DMS 273 treated with DMSO at 0.1 percent for 48 hours (cell line): Measurements from ENCODE around the gene DYSF.

Experiments used
- DNase-seq: peaks from one replicate; lab custom pipeline; 2025; lab: John Stamatoyannopoulos, UW

The DYSF gene

GRCh38 chr2:71603311-71603811, 150.0 kb downstream of the DYSF start:
- no peak for DNase-seq

- DNase-seq, result no peak
Measured at GRCh38 chr2:71603851-71604725, 150.7 kb downstream of the DYSF start.

DNA sequence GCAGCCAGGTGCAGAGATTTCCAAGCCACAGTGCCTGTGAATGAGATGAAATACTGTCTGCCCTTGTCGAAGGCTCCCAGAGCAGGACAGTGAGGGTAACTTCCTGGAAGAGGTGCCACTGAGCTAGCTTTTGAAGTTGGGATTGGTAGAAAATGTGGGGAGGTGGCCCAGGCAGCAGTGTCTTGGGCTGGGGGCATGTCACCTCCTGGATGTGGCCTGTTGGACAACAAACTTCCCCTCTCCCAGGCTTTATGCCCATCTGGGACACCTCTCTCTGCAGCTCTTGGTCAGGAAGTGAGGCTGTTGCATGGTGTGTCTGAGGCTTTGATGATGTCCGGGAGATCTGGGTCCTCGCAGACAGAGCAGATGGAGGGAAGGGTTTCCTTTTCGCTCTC, 151.4 kb downstream of the DYSF start:
- no peak for DNase-seq

DNA sequence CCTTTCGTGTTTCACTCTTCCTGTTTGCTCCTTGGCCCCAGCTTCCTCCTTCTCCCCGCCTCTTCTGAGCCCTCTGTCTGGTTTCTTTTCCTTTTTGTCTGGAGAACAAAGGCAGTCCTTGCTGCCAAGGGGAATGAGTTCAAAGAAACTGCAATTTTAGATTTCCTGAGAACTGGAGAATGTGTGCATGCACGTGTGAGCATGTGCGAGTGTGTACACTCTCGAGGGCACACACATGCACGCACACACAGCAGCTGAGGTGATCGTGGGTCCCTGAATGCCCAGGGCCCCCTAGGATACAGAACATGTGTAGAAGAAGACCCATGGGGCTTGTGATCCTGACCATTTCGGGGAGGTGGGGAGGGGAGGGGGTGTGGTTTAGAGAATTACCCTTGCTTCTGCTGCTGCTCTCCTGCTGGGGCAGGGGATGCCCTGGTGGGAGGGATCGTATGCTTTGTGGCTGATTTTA, 151.8 kb downstream of the DYSF start:
- no peak for DNase-seq

DNA sequence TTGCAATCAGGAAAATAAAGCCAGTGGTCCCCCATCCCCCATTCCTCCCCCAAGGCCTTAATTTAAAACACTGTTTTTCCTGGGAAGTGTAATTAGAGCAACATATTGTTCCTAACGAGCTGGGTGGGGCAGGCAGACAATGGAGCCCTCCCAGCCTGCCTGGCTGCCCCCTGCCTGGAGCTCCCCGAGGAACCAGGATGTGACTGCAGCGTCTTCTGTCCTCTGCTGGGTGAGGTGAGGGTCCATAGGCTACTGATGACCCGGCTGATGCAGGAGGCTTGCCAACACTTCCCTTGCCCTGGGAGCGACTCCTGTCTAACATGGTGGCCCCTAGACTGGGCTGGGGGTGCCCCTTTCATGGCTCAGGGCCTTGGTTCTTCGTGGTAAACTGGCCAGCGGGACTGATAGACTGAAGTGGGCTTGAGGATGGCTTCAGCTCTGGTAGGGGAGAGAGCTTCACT, 152.4 kb downstream of the DYSF start:
- no peak for DNase-seq

- DNase-seq, result no peak
Measured at GRCh38 chr2:71606244-71606643, 152.9 kb downstream of the DYSF start.

DNA sequence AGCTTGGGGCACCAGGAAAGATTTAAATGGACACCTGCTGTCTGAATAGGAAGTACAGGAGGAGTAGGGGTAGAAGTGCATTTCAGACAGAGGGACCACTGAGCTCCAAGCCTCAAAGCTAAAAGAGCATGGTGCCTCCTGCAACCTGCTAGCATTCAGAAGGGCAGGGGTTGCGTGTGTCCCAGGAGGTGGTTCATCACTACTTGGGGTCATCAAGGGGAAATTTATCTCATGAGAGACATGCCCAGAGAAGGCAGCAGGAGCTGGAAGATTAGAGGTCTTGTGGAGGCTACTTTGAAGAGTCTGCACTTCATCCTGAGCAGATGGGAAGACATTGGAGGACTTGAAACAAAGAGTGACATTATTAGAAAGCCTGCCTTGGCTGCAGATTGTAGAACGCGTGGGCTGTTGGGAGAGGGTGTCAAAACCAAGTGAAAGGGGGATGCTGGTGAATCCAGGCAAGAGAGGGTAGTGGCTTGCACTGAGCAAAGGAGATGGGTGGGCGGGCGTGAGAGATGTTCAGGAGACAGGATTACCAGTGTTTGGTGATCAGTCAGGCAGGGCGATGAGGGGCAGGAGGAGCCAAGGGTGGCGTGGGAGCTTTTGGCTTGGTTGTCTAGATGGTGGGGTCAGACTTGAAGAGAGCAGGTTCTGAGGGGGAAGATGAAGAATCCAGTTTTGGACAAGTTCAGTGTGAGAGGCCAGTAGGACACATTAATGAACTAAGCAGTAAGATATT, 154.0 kb downstream of the DYSF start:
- no peak for DNase-seq

DNA sequence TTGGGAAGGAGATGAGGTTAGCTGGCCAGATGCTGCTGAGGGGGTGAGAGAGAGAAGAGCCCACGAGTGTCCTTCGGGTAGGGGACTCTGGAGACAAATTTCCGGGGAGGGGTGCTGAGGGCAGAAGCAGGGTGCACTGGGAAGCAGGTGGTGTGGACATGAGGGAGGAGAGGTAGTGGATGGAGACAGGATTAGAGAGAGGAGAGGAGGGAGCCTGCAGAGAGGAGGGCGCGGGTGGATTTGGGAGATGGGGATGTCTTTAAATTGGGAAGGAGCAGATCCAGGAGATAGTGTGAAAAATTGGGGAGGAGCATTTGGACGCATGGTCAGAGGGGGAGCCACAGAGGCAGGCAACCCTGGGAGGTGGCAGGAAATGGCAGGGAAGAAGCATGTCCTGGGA, 154.7 kb downstream of the DYSF start:
- no peak for DNase-seq

GRCh38 chr2:71608441-71608840, 155.1 kb downstream of the DYSF start:
- no peak for DNase-seq

DNA sequence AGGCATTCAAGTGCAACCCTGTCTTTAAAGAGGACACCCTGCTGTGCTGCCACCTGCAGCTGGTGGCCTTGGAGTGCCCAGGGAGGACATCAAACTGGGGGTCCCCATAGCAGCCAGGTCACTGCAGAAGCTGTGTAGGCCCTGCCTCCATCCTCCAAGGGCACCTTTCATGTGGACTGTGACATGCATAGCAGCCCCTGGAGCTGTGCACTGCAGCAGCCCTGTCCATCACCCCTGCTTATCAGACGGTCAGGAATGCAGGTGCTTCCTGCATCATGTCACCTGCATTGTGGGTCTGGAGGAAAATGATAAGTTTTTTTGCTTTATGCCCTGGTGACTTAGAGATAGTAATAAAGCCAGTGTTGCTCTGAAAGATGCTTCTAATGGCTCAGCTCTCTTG, 155.7 kb downstream of the DYSF start:
- no peak for DNase-seq

DNA sequence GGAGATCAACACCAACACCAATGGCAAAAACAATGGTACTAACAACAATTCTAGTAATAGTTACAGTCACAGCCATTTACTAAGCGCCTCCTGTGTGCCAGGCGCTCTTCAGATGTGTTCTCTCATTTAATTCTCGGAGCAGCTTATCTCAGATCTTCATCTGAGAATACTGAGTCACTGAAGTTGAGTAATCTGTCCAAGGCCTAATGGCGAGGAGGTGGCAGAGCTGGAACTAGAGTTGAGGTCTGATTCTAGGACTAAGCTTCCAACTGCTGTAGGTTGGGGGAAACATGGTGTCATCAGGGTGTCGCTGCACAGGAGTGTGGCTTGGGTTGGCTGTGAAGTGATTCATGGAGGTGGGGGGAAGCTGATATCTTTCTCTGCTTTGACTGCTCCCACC, 156.1 kb downstream of the DYSF start:
- no peak for DNase-seq

DNA sequence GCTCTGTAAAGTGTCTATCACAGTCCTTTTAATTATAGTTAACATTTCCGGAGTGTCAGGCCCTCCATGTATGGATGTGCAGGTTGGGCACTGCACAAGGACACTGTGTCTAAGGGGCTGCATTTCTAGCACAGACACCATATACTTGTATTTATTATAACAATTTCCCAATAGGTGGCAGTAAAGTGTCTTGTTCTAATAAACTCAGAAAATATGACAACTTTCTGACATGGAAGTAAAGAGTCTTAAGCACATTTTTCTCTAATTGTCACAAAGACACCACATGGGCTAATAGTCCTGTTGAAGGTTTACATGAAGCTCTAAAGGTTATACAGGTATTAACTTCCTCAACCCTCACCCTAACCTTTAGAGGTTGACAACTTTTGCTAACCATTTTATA, 156.6 kb downstream of the DYSF start:
- no peak for DNase-seq

GRCh38 chr2:71610671-71611070, 157.3 kb downstream of the DYSF start:
- DNase-seq, result no peak

GRCh38 chr2:71611247-71611646, 157.9 kb downstream of the DYSF start:
- no peak for DNase-seq

GRCh38 chr2:71611781-71612527, 158.6 kb downstream of the DYSF start:
- no peak for DNase-seq

DNA sequence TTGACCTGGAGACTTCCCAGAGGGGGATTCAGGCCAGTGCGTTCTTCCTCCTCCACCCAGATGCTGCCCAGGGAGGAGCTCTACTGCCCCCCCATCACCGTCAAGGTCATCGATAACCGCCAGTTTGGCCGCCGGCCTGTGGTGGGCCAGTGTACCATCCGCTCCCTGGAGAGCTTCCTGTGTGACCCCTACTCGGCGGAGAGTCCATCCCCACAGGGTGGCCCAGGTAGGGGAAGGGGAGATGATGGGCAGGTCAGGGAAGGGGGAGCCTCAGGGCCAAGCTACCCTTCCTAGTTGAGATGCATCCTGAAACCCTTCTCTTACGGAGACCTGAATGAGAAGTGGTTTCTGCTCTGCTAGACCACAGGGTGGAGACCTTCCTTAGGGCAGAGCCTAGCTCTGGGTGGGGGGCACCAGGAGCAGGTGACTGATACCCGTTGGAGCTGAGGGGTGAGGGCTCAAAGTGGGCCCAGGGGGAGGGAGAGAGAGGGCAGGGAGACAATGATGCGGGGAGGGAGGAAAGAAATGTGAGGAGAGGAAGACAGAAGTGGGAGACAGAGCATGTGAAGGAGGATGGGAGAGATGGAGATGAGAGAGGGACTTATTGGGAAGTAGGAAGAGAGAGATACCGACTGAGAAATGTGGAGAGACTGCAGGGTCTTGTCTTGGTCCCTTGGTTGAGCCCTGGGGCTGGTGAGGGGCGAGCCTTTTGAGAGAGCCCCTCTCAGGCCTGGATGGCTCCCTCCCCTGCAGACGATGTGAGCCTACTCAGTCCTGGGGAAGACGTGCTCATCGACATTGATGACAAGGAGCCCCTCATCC, 159.4 kb downstream of the DYSF start:
- DNase-seq, result no peak

GRCh38 chr2:71613403-71613952, 160.1 kb downstream of the DYSF start:
- no peak for DNase-seq

GRCh38 chr2:71613953-71614925, 160.9 kb downstream of the DYSF start:
- DNase-seq, result no peak

DNA sequence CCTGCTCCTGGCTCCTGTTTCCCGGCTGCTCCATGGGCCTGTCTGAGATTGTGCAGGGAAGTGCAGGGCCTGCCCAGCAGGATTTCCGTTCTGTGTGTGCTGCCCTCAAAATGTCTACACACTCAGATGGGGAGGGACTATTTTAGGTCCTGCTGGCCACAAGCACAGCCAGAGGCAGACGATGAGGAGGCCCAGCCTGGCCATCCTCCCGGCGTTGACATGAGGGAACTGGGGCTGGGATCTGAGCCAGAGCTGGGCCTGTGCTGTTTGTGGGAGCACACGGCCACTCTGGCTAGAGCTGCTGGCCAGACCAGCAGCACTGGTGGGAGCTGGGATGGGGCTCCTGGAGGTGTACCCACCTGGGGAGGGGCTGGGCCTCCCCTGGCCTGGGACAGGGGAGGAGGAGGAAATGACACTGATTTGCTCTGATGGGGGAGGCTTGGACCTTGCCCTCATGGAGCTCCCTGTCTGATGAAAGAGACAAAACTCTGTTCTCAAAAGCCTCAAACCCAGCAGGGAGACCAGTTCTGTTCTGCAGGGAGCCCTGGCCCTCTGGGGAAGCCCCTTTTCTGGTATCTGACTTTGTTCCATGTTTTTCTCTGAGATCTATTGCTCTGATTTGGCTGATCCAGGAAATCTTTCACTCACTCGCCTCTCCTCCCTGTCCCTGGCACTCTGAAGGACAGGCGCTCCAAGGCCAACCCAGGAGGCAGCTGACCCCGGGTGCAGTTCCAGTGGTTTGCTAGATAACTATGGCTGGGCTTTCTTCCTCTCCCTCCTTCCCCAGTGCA, 161.8 kb downstream of the DYSF start:
- no peak for DNase-seq
